ENCODE results near the gene TTLL11.

DNA sequence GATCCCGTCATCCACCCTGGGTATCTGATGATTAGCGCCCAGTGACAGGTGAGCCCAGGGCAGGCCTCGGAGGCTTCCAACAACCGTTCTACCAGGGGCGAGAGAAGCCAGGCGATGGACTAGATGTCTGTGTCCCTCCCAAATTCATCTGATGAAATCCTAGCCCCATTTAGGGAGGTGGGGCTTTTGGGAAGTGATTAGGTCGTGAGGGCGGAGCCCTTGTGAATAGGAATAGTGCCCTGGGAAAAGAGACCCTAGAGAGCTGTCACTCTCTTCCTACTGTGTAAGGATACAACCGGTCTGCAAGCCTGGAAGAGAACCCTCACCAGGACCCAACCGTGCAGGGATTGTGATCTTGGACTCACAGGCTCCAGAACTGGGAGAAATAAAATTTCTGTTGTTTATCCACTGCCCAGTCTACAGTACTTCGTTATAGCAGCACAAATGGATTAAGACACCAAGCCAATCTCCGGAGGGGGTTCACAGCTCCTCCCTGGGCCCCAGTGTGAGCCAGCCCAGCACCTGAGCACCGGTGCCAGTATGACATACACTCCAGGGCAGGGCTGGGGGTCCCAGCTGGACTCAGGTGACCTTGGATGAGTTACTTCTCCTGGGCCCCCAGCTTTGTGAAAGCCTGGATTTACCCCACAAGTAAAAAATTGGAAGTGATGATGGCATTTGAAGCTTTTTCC lies 279.4 kb downstream of the TTLL11 start:
- no peak for TF ChIP-seq CTCF (IDR thresholded peaks at IDR 0.05)
- no peak for TF ChIP-seq EP300 (IDR thresholded peaks at IDR 0.05)
- no peak for TF ChIP-seq POLR2A (IDR thresholded peaks at IDR 0.05)

All from tibial nerve (tissue), 4 donors.